ENCODE data around the gene RNF40. TPM values are rescaled to one million over a fixed set of nuclear protein-coding genes. Genes with fewer than 3 reads are reported as not detected.

Gene RNF40
- total and polyA plus RNA-seq, 2 of the 8 experiments (the other 6 are each of a cell fraction or from before 2014, with no cell fraction given), result 38.5 to 68.7 TPM

DNA sequence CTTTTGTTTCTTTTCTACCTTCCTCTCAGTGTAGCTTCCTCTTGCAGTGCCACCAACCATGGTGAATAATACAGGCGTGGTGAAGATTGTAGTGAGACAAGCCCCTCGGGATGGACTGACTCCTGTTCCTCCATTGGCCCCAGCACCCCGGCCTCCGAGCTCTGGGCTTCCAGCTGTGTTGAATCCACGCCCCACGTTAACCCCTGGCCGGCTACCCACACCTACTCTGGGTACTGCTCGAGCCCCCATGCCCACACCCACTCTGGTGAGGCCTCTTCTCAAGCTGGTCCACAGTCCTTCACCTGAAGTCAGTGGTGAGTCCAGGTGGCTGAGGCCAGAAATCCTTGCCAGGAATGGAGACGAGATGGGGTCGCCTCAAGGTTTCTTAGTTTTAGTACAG lies 39.2 kb upstream of the RNF40 start:
- Histone ChIP-seq H3K79me2 (ENCODE audit: control insufficient read depth in 1 of 2, insufficient read depth in 2 of 2, low read length in 2 of 2) (no peaks in the 10 kb centered on the region; a peak in 1 of 4 replicates), H3K27ac (ENCODE audit: low read depth, low read length) (no peak overlapping the region), H2AK5ac (ENCODE audit: low read depth, low read length) (no peak overlapping the region), H3K36me3 (ENCODE audit: control insufficient read depth in 2 of 4, insufficient read depth in 4 of 4, low read length in 3 of 4) (peaks cover 37 to 65% (median 61%) of the 10 kb centered on the region in 4 experiments), H2BK12ac (ENCODE audit: low read depth, low read length) (no peak overlapping the region), H4K91ac (replicated peaks; ENCODE audit: insufficient read length, low read length) (no peak overlapping the region), H3K56ac (replicated peaks; ENCODE audit: insufficient read length, low read depth, low read length) (no peak overlapping the region), H2BK20ac (ENCODE audit: low read length) (no peak overlapping the region), H3K9me3 (ENCODE audit: insufficient read depth in 2 of 2, low read depth in 1 of 2, low read length in 1 of 2) (no peaks in the 10 kb centered on the region), H3K18ac (ENCODE audit: extremely low read depth, low read length) (no peak overlapping the region), H3K79me1 (ENCODE audit: low read depth, low read length) (peaks cover 6% of the 10 kb centered on the region; the same call in 1 of the 2 replicates), H4K5ac (ENCODE audit: insufficient read length, low read depth, low read length) (no peak overlapping the region), H2BK120ac (replicated peaks; ENCODE audit: low read depth, low read length) (no peak overlapping the region), H3K23me2 (ENCODE audit: low read depth, low read length) (no peaks in the 10 kb centered on the region), H3K4me3 (ENCODE audit: extremely low read depth in 1 of 4, insufficient read depth in 2 of 4, low read depth in 3 of 4, low read length in 4 of 4) (no peak overlapping the region), H3K4ac (replicated peaks; ENCODE audit: insufficient read length, low read depth, low read length) (no peak overlapping the region), H3K9ac (replicated peaks in 1 of 4; ENCODE audit: extremely low read depth in 1 of 4, low read depth in 3 of 4, low read length in 3 of 4) (no peak overlapping the region), H3K27me3 (replicated peaks in 1 of 4; ENCODE audit: control insufficient read depth in 3 of 4, extremely low read depth in 1 of 4, insufficient read depth in 3 of 4, low read length in 3 of 4) (no peaks in the 10 kb centered on the region), H2BK5ac (ENCODE audit: low read depth, low read length) (no peak overlapping the region), H2AFZ (ENCODE audit: low read length) (no peak overlapping the region), H4K20me1 (replicated peaks in 1 of 2; ENCODE audit: control insufficient read depth in 1 of 2, insufficient read depth in 2 of 2, low read length in 2 of 2) (peaks cover 8 to 30% of the 10 kb centered on the region in 2 experiments), H3K14ac (ENCODE audit: insufficient read length) (no peak overlapping the region), H3K4me1 (replicated peaks in 1 of 4; ENCODE audit: control insufficient read depth in 3 of 4, insufficient read depth in 4 of 4, low read length in 3 of 4) (no peaks in the 10 kb centered on the region), H2BK15ac (ENCODE audit: low read length) (no peak overlapping the region), H3K23ac (ENCODE audit: insufficient read length) (no peak overlapping the region), H3K4me2 (ENCODE audit: insufficient read depth in 1 of 2, low read depth in 2 of 2, low read length in 2 of 2) (no peak overlapping the region), H4K8ac (ENCODE audit: extremely low read depth, insufficient read depth, low read length) (no peak overlapping the region)
- TF ChIP-seq SAP30 (IDR thresholded peaks at IDR 0.05; ENCODE audit: insufficient read depth, insufficient replicate concordance, low read length) (no peak), GABPA (IDR thresholded peaks at IDR 0.05; ENCODE audit: borderline replicate concordance, insufficient read depth, low read length) (no peak), BCL11A (IDR thresholded peaks at IDR 0.05; ENCODE audit: low read depth in 2 of 2, low read length in 2 of 2) (no peak), TBP (IDR thresholded peaks at IDR 0.05; ENCODE audit: low read depth, low read length) (no peak), BACH1 (IDR thresholded peaks at IDR 0.05; ENCODE audit: low read length) (no peak), POU5F1 (IDR thresholded peaks at IDR 0.05; ENCODE audit: low read depth, low read length) (no peak), EGR1 (IDR thresholded peaks at IDR 0.05; ENCODE audit: borderline replicate concordance, low read depth, low read length) (no peak), HDAC6 (IDR thresholded peaks at IDR 0.05; ENCODE audit: low read depth, low read length) (no peak), SRF (IDR thresholded peaks at IDR 0.05; ENCODE audit: low read depth, low read length) (no peak), ZNF274 (IDR thresholded peaks at IDR 0.05; ENCODE audit: borderline replicate concordance, extremely low read depth, low read length) (no peak), BRCA1 (IDR thresholded peaks at IDR 0.05; ENCODE audit: low read depth, low read length) (no peak), HDAC2 (IDR thresholded peaks at IDR 0.05; ENCODE audit: borderline replicate concordance in 1 of 2, low read depth in 2 of 2, low read length in 2 of 2) (no peak)
- ChIA-PET POLR2A (ENCODE audit: partially characterized antibody) (interaction anchor here (1.0 to 6.8 kb wide), 9 partner anchors 10 to 55 kb away, joined by 3 to 80 read pairs (median 9); partner anchors contain the start of genes PHKG2 and SRCAP), CTCF (ENCODE audit: partially characterized antibody) (interaction anchor here (1.6 to 2.1 kb wide), 2 partner anchors 14 to 60 kb away, joined by 7 to 8 read pairs; no protein-coding TSS in a partner anchor)
- FAIRE-seq, result no peak
- WGBS, 2 experiments (ENCODE audit: extremely low coverage in 1 of 2, insufficient coverage in 1 of 2, insufficient read length in 1 of 2, insufficient replicate concordance in 2 of 2, low coverage in 1 of 2, low lambda C conversion rate in 2 of 2, missing lambda C conversion rate in 1 of 2), result 95% methylated on average over 10 of the region's 10 CpGs; no CpG with 5 or more reads in 1 of the 2 experiments
- DNase-seq (ENCODE audit: low read depth in 1 of 2, low spot score in 2 of 2), result no peak

All from H1 (cell line).